Measurements from ENCODE around the gene ATP1B2. TPM values are rescaled to one million over a fixed set of nuclear protein-coding genes. Genes with fewer than 3 reads are reported as not detected.

The ATP1B2 gene, protein sequence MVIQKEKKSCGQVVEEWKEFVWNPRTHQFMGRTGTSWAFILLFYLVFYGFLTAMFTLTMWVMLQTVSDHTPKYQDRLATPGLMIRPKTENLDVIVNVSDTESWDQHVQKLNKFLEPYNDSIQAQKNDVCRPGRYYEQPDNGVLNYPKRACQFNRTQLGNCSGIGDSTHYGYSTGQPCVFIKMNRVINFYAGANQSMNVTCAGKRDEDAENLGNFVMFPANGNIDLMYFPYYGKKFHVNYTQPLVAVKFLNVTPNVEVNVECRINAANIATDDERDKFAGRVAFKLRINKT
- 1.9 and 4.8 TPM in 2 replicates for total RNA-seq (ENCODE audit: low replicate concordance)
- long read RNA-seq: 0 reads

DNA sequence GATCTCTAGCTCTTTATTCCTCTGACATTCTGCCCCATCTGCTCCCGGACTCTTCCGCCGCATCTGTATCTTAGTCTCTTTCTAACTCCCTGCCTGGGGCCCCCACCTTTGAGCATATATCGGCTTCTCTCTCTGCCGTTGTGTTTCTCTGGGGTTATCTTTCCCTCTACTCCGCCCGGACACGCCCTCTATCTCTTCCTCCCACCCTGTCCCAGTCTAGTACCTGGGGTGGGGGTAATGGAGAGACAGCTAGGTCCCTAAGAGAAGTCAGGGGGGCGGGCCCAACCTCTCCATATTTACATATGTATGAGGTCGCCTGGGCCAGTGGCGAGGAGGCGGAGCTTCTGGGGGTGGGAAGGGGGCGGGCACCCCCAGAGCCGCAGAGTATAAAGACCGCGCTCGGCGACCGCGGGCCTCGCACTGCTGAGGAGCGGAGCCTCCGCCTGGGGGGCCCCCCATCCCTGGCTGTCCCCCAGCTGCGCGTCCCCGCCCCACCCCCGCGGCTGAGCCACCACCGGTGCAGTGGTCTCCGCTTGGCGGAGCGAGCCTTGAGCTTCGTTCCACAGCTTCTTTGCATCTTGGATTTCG lies at the start of gene ATP1B2:
Gene ATP1B2 (plus strand): TSS at position 418 of the 588 bp plus-strand sequence. CDS start 593 bp downstream, outside the sequence.
- TF ChIP-seq, protein P1, sequence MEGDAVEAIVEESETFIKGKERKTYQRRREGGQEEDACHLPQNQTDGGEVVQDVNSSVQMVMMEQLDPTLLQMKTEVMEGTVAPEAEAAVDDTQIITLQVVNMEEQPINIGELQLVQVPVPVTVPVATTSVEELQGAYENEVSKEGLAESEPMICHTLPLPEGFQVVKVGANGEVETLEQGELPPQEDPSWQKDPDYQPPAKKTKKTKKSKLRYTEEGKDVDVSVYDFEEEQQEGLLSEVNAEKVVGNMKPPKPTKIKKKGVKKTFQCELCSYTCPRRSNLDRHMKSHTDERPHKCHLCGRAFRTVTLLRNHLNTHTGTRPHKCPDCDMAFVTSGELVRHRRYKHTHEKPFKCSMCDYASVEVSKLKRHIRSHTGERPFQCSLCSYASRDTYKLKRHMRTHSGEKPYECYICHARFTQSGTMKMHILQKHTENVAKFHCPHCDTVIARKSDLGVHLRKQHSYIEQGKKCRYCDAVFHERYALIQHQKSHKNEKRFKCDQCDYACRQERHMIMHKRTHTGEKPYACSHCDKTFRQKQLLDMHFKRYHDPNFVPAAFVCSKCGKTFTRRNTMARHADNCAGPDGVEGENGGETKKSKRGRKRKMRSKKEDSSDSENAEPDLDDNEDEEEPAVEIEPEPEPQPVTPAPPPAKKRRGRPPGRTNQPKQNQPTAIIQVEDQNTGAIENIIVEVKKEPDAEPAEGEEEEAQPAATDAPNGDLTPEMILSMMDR (conservative IDR thresholded peaks at IDR 0.05): no peak
- Mint-ChIP-seq H3K27ac (peak within 1 kb of the TSS; percentile 64), H3K9me3 (no peaks in the 10 kb centered on the region), H3K36me3 (peaks cover 3% of the 10 kb centered on the region), H3K4me1 (ENCODE audit: unreplicated experiment) (peaks cover 19% of the 10 kb centered on the region), H3K27me3 (peaks cover 57% of the 10 kb centered on the region), H3K4me3 (peak within 1 kb of the TSS; percentile 87)
- peak; percentile 74 for DNase-seq (ENCODE audit: extremely low spot score, unreplicated experiment)

DNA sequence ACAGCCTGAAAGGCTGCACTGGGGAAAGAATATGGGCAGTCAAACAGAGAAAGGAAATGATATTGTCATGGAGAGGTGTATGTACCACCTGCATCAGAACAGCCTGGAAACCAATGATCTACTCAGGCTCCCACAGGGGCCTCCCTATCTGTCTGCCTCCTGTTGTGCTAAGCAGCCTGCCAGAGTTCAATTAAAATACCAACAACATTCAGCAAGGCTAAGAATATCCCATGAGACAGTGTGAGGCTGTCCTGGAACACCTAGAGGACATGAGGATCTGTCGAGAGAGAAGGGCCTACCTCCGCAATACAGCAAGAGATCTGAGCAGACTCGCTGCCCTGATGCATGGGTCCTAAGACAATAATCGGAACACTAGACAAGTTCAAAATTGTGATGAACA lies 44.4 kb upstream of the ATP1B2 start:
- no peaks in the 10 kb centered on the region for H3K9me3 Mint-ChIP-seq
- H3K4me3 Mint-ChIP-seq: no peak overlapping the region
- H3K27ac Mint-ChIP-seq: no peak overlapping the region
- no peaks in the 10 kb centered on the region for H3K27me3 Mint-ChIP-seq
- no peak for DNase-seq (ENCODE audit: extremely low spot score, unreplicated experiment)
- TF ChIP-seq, protein P1 (conservative IDR thresholded peaks at IDR 0.05): no peak
- H3K36me3 Mint-ChIP-seq: peaks cover 27% of the 10 kb centered on the region
- H3K4me1 Mint-ChIP-seq (ENCODE audit: unreplicated experiment): peaks cover 7% of the 10 kb centered on the region

DNA sequence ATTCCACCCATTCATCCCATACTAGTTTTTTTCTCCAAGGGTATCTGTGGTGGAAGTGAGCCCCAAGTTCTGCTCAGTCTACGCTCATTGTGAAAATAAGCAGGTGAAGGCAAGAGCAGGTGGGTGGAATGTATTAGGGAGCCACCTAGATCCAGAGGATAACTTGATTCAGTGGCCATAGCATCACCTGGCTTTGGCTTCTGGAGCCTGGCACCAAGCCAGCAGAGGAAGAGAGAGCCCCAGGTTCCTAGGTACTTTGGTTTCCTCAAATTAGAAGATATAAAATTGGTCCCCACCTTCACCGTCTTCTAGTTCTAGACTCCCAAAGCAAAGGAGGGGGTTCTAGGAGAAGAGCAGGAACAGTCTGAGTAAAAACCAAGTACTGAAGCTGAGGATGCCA lies 40.1 kb upstream of the ATP1B2 start:
- Mint-ChIP-seq H3K4me3 (peak overlapping the region; percentile 63), H3K27me3 (no peaks in the 10 kb centered on the region), H3K36me3 (peaks cover 17% of the 10 kb centered on the region), H3K4me1 (ENCODE audit: unreplicated experiment) (peaks cover 29% of the 10 kb centered on the region), H3K9me3 (no peaks in the 10 kb centered on the region), H3K27ac (peak overlapping the region; percentile 14)
- no peak for DNase-seq (ENCODE audit: extremely low spot score, unreplicated experiment)
- TF ChIP-seq, protein P1 (conservative IDR thresholded peaks at IDR 0.05): no peak

DNA sequence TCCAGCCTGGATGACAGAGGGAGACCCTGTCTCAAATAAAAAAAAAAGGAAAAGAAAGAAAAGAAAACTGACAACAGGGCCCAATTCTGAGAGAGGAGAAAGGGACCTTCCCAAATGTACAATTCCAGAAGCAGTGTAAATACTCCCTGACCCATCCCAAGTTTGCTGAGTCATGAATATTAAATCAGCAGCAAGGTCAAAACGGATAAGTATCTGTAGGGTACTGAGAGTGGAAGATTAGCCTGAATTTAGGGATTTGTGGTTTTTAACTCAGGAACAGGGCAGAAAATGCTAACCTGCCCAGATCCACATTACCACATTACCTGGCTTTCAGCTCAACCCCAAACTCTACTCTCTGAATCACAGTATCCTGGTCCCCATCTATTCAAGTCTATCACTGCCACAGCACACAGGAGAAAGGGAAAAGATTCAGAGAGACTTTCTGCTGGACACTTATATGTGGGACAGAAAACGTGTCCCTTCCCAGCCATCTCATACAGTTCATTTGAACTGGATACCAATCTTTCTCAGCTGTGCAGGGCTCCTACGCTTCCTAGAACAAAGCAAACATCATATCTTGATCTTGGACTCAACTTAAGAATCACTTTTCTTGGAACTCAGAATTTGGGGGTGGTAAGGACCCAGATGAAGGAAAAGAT lies 39.0 kb upstream of the ATP1B2 start:
- H3K27me3 Mint-ChIP-seq: no peaks in the 10 kb centered on the region
- H3K36me3 Mint-ChIP-seq: peaks cover 9% of the 10 kb centered on the region
- peak overlapping the region; percentile 72 for H3K4me3 Mint-ChIP-seq
- H3K27ac Mint-ChIP-seq: peak overlapping the region; percentile 69
- TF ChIP-seq, protein P1 (conservative IDR thresholded peaks at IDR 0.05): no peak
- DNase-seq (ENCODE audit: extremely low spot score, unreplicated experiment): no peak
- H3K4me1 Mint-ChIP-seq (ENCODE audit: unreplicated experiment): peaks cover 29% of the 10 kb centered on the region
- no peaks in the 10 kb centered on the region for H3K9me3 Mint-ChIP-seq

DNA sequence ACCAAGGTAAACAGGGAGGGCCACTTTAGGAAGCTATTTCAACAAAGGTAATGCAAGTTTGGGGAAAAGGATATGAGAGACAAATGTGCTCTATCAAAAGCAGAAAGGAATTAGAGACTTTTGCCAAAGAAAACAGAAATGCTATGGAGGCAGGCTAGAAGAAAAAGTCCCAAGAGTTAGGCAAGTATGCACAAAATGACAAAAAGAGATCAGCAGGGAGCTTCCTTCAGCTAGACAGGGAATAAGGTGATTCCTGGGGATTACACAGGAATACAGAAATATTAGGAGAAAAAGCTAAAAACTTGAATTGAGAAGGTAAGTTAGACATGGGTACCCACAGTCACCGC lies 38.5 kb upstream of the ATP1B2 start:
- Mint-ChIP-seq H3K27me3 (no peaks in the 10 kb centered on the region), H3K4me1 (ENCODE audit: unreplicated experiment) (peaks cover 29% of the 10 kb centered on the region), H3K27ac (peak overlapping the region; percentile 69), H3K9me3 (no peaks in the 10 kb centered on the region), H3K4me3 (peak overlapping the region; percentile 72), H3K36me3 (peaks cover 9% of the 10 kb centered on the region)
- TF ChIP-seq, protein P1 (conservative IDR thresholded peaks at IDR 0.05): no peak
- no peak for DNase-seq (ENCODE audit: extremely low spot score, unreplicated experiment)

All from type B pancreatic cell (in vitro differentiated cells).